Astrocyte of the spinal cord (primary cell): ENCODE results near the gene MFAP2.

ENCODE experiments used
- DNase-seq: peaks from one replicate; pipeline ENCODE4 v3.0.0; 2011; ENCODE audit warnings: low read depth, low spot score
- H3K4me3 ChIP-seq: 2 replicates; pipeline ENCODE4 v1.5.1; 2011; ENCODE audit warnings: low read depth, mild to moderate bottlenecking, low read length, moderate library complexity
- CTCF ChIP-seq: IDR thresholded peaks from 2 replicates; pipeline ENCODE4 v1.5.1; 2012; ENCODE audit warnings: low read depth, mild to moderate bottlenecking, low read length, inconsistent platforms
- in situ Hi-C: cut with HindIII; loops from 2 replicates; pipeline ENCODE4 v1.10.0; 2017; ENCODE audit warnings: low sequenced_read_pairs

Gene MFAP2

GRCh38 chr1:16986113-16986512 is 5.7 kb upstream of the MFAP2 start:
- no peak for TF ChIP-seq CTCF
- no peak overlapping the region for H3K4me3 ChIP-seq
- in situ Hi-C loops: no loop called here
- no peak for DNase-seq

GRCh38 chr1:16984717-16985116 is 4.3 kb upstream of the MFAP2 start:
- peak; percentile 95 for DNase-seq
- in situ Hi-C loops: no loop called here
- no peak for TF ChIP-seq CTCF
- H3K4me3 ChIP-seq: no peak overlapping the region

GRCh38 chr1:16983649-16984048 is 3.2 kb upstream of the MFAP2 start:
- H3K4me3 ChIP-seq: no peak overlapping the region
- no peak for TF ChIP-seq CTCF
- in situ Hi-C loops: no loop called here
- DNase-seq: no peak

- DNase-seq: no peak
- no peak overlapping the region for H3K4me3 ChIP-seq
- in situ Hi-C loops: no loop called here
- TF ChIP-seq CTCF: no peak
These were observed 2.5 kb upstream of the MFAP2 start for GRCh38 chr1:16982902-16983301.

GRCh38 chr1:16981269-16981849 is 939 bp upstream of the MFAP2 start:
- TF ChIP-seq CTCF: no peak
- in situ Hi-C loops: no loop called here

GRCh38 chr1:16979475-16980327 is 719 bp downstream of the MFAP2 start:
- peak; percentile 33 for DNase-seq
- no peak for TF ChIP-seq CTCF
- peak overlapping the region; percentile 79 for H3K4me3 ChIP-seq
- in situ Hi-C loops: no loop called here

More at GRCh38 chr1:16981269-16981849, 939 bp upstream of the MFAP2 start:
- peak; percentile 87 for DNase-seq
- H3K4me3 ChIP-seq: peak overlapping the region; percentile 79
